Kidney (tissue), 14 donors: ENCODE measurements around the gene APC2. TPM values are rescaled to one million over a fixed set of nuclear protein-coding genes. Genes with fewer than 3 reads are reported as not detected.

ENCODE experiments used
- DNase-seq, 5 donors: peaks; one replicate each; pipeline ENCODE4 v3.0.0-alpha.2; 2013 to 2020
- FAIRE-seq: peaks from 2 replicates; lab custom pipeline; 2012; peaks lifted over from hg19 to GRCh38; lab: Jason Lieb, UNC
- H3K27ac ChIP-seq, 2 donors: one replicate each; pipeline ENCODE4 v1.7.0; 2013; ENCODE audit warnings: low read depth in 2 of 2, low read length in 2 of 2, inconsistent platforms in 1 of 2
- H3K27me3 ChIP-seq: one replicate; pipeline ENCODE4 v1.7.1; 2013; ENCODE audit warnings: low read length, inconsistent platforms; ENCODE audit not compliant: control insufficient read depth, insufficient read depth
- H3K36me3 ChIP-seq, 3 donors: one replicate each; pipeline versions ENCODE4 v1.7.0 to v1.7.1; 2013; ENCODE audit warnings: low read length in 3 of 3, control low read depth in 1 of 3, inconsistent platforms in 1 of 3; ENCODE audit not compliant: insufficient read depth in 3 of 3, control insufficient read depth in 2 of 3
- H3K4me1 ChIP-seq, 3 donors: one replicate each; pipeline versions ENCODE4 v1.7.0 to v1.7.1; 2013; ENCODE audit warnings: low read length in 3 of 3, inconsistent platforms in 1 of 3, low read depth in 1 of 3; ENCODE audit not compliant: control insufficient read depth in 2 of 3, insufficient read depth in 2 of 3
- H3K4me3 ChIP-seq, 3 donors: one replicate each; pipeline versions ENCODE4 v1.7.0 to v1.8.1; 2013; ENCODE audit warnings: low read length in 3 of 3, control low read depth in 1 of 3, inconsistent platforms in 1 of 3
- H3K9ac ChIP-seq, 3 donors: one replicate each; pipeline versions ENCODE4 v1.7.0 to v1.7.1; 2013; ENCODE audit warnings: low read length in 3 of 3, control low read depth in 1 of 3, inconsistent platforms in 1 of 3
- H3K9me3 ChIP-seq, 3 donors: one replicate each; pipeline versions ENCODE4 v1.7.0 to v1.7.1; 2013; ENCODE audit warnings: low read length in 3 of 3, control low read depth in 1 of 3, inconsistent platforms in 1 of 3; ENCODE audit not compliant: control insufficient read depth in 2 of 3, insufficient read depth in 1 of 3
- CTCF ChIP-seq: IDR thresholded peaks from 3 replicates; pipeline ENCODE4 v1.5.1; 2012; ENCODE audit warnings: mild to moderate bottlenecking, moderate library complexity, borderline replicate concordance; ENCODE audit not compliant: insufficient read depth; ENCODE audit errors: extremely low read depth
- intact Hi-C: fragments of 100-400 bp; cut with DNase I; formaldehyde crosslinking; loops from one replicate; pipeline ENCODE4 v1.11.1; 2022
- polyA plus RNA-seq: library from polyadenylated mRNA; stranded (reverse); fragments of 350-450 nt; fragmentation: Illumina TruSeq; extraction: RNeasy Lipid Tissue Mini Kit (QIAGEN cat#74804); gene quantifications from one replicate; pipeline ENCODE4 v1.2.3, GENCODE V29; 2014; ENCODE audit warnings: low read depth, low replicate concordance; ENCODE audit not compliant: insufficient read depth
- total RNA-seq: library from RNA; stranded (reverse); fragmentation: NEBNext Ultra II Directional; extraction: Animal tissue kit (Norgen Biotek cat#: 25700); gene quantifications from one replicate; pipeline ENCODE4 v1.2.1, GENCODE V29; 2021
- donor health status: control.
- donor health status: control.
- donor health status: control.
- donor health status: control.
- donor health status: control.
- donor health status: DM: yes; HTN: yes; CAD: no.
- donor health status: Normal renal cell carcinoma (clear cell type).

The APC2 gene
- total and polyA plus RNA-seq, 2 donors from 2014 or later, result 0.25 TPM; not detected in 1

GRCh38 chr19:1503925-1504773 is 54.2 kb downstream of the APC2 start:
- Histone ChIP-seq H3K27me3 (peaks cover 17% of the 10 kb centered on the region), H3K27ac (no peak overlapping the region), H3K36me3 (no peaks in the 10 kb centered on the region), H3K4me1 (peaks cover 0 to 6% (median 0%) of the 10 kb centered on the region in 3 donors), H3K4me3 (no peak overlapping the region), H3K9me3 (no peaks in the 10 kb centered on the region), H3K9ac (no peak overlapping the region)
- DNase-seq, result peak in 2 of 5 donors; percentile 58 to 75
- no peak for FAIRE-seq
- intact Hi-C loops, result no loop called here
- TF ChIP-seq CTCF, result no peak

- TF ChIP-seq CTCF, result no peak
- intact Hi-C loops, result no loop called here
- no peak overlapping the region for H3K4me3 ChIP-seq
- no peaks in the 10 kb centered on the region for H3K9me3 ChIP-seq
- no peak overlapping the region for H3K27ac ChIP-seq
- no peak for DNase-seq
- H3K9ac ChIP-seq, result no peak overlapping the region
- FAIRE-seq, result no peak
- H3K4me1 ChIP-seq, result peaks cover 0 to 6% (median 0%) of the 10 kb centered on the region in 3 donors
- peaks cover 17% of the 10 kb centered on the region for H3K27me3 ChIP-seq
- no peaks in the 10 kb centered on the region for H3K36me3 ChIP-seq
Observed at GRCh38 chr19:1505012-1505411, 55.1 kb downstream of the APC2 start.

- H3K4me3 ChIP-seq, result no peak overlapping the region
- no peak for FAIRE-seq
- H3K4me1 ChIP-seq, result peaks cover 0 to 6% (median 0%) of the 10 kb centered on the region in 3 donors
- DNase-seq, result peak in 2 of 5 donors; percentile 74 to 81
- peaks cover 19% of the 10 kb centered on the region for H3K27me3 ChIP-seq
- no peak overlapping the region for H3K27ac ChIP-seq
- H3K9ac ChIP-seq, result no peak overlapping the region
- no peaks in the 10 kb centered on the region for H3K9me3 ChIP-seq
- TF ChIP-seq CTCF, result no peak
- H3K36me3 ChIP-seq, result no peaks in the 10 kb centered on the region
- intact Hi-C loops, result no loop called here
Observed at GRCh38 chr19:1505991-1506881, 56.3 kb downstream of the APC2 start.
